Hepatocyte (in vitro differentiated cells): Measurements from ENCODE around the gene TENM4. TPM values are rescaled to one million over a fixed set of nuclear protein-coding genes. Genes with fewer than 3 reads are reported as not detected.

Experiments
- DNase-seq: peaks from one replicate; pipeline ENCODE4 v3.0.0-alpha.2; 2016; ENCODE audit warnings: low spot score
- H2AFZ ChIP-seq: fragments of 200-600 bp; sonication (generic); 2 replicates; pipeline ENCODE4 v1.6.0; 2016; ENCODE audit warnings: antibody characterized with exemption, mild to moderate bottlenecking
- H3K27ac ChIP-seq: fragments of 200-600 bp; sonication (generic); 2 replicates; pipeline ENCODE4 v1.5.1; 2016; ENCODE audit warnings: mild to moderate bottlenecking
- H3K27me3 ChIP-seq: fragments of 200-600 bp; sonication (generic); 2 replicates; pipeline ENCODE4 v1.6.1; 2016
- H3K36me3 ChIP-seq: fragments of 200-600 bp; sonication (generic); replicated peaks from 2 replicates; pipeline ENCODE4 v1.5.1; 2016; ENCODE audit warnings: low read depth; ENCODE audit not compliant: insufficient read depth
- H3K4me1 ChIP-seq: fragments of 200-600 bp; sonication (generic); 2 replicates; pipeline ENCODE4 v1.5.1; 2016; ENCODE audit warnings: mild to moderate bottlenecking, moderate library complexity; ENCODE audit not compliant: insufficient read depth
- H3K4me2 ChIP-seq: fragments of 200-600 bp; sonication (generic); 2 replicates; pipeline ENCODE4 v1.6.0; 2016
- H3K4me3 ChIP-seq: fragments of 200-600 bp; sonication (generic); 2 replicates; pipeline ENCODE4 v1.5.1; 2016; ENCODE audit warnings: mild to moderate bottlenecking
- H3K79me2 ChIP-seq: fragments of 200-600 bp; sonication (generic); 2 replicates; pipeline ENCODE4 v1.6.0; 2017; ENCODE audit warnings: mild to moderate bottlenecking
- H3K9me2 ChIP-seq: fragments of 200-600 bp; sonication (generic); replicated peaks from 2 replicates; pipeline ENCODE4 v1.6.0; 2017; ENCODE audit warnings: mild to moderate bottlenecking; ENCODE audit not compliant: insufficient read depth
- H3K9me3 ChIP-seq: fragments of 200-600 bp; sonication (generic); 2 replicates; pipeline ENCODE4 v1.5.1; 2016; ENCODE audit warnings: low read depth, mild to moderate bottlenecking
- H4K20me1 ChIP-seq: fragments of 200-600 bp; sonication (generic); 2 replicates; pipeline ENCODE4 v1.6.0; 2016; ENCODE audit warnings: mild to moderate bottlenecking; ENCODE audit not compliant: insufficient read depth, poor library complexity, severe bottlenecking
- EZH2 ChIP-seq: fragments of 200-600 bp; sonication (generic); IDR thresholded peaks from 2 replicates; pipeline ENCODE4 v1.6.1; 2016; ENCODE audit warnings: antibody characterized with exemption, mild to moderate bottlenecking, borderline replicate concordance
- EZH2phosphoT487 ChIP-seq: fragments of 200-600 bp; sonication (generic); IDR thresholded peaks from one replicate; pipeline ENCODE4 v1.6.1; 2018; ENCODE audit warnings: antibody characterized with exemption, mild to moderate bottlenecking, low read depth, moderate library complexity; ENCODE audit not compliant: unreplicated experiment, severe bottlenecking
- WGBS: methylation state at CpG from one replicate; pipeline ENCODE4 v1.1.6; 2016; ENCODE audit warnings: low lambda C conversion rate; ENCODE audit errors: missing lambda C conversion rate; 5-methylcytosine and 5-hydroxymethylcytosine counted together
- polyA plus RNA-seq: library from polyadenylated mRNA; unstranded; fragments of >200 nt; fragmentation: Nextera tagmentation; extraction: Ambion mirVana; gene quantifications from 2 replicates; pipeline ENCODE4 v1.2.1, GENCODE V29; 2016
- total RNA-seq: library from RNA; depleted of rRNA; stranded (reverse); fragments of >200 nt; gene quantifications from 2 replicates; pipeline ENCODE4 v1.2.3, GENCODE V29; 2014
- TF ChIP-seq, protein P1 (sequence below): fragments of 200-600 bp; sonication (generic); IDR thresholded peaks from 2 replicates; pipeline ENCODE4 v1.5.1; 2016; ENCODE audit warnings: antibody characterized with exemption, mild to moderate bottlenecking; ENCODE audit not compliant: poor library complexity

TENM4 gene
- total and polyA plus RNA-seq, 2 experiments from 2014 or later, result 18.4 to 18.7 TPM

DNA sequence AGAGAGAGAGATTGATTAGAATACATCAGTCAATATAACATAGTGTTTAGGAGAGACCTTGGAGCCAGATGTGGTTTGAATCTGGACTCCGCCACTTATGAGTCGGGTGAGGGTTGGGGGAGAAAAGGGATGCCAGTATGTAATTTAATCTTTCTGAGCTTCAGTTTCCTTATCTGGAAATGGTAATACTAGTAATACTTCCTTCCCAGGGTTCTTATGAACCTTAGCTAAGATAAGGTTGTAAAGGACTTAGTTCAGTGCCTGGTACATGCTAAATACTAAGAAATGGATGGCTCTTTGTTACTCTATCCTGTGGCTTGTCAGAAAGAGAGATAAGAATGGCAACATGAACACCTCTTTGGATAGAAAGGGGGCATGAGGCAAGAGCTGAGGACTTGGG lies 640.1 kb downstream of the TENM4 start:
- no peak overlapping the region for H2AFZ ChIP-seq
- TF ChIP-seq EZH2phosphoT487, result no peak
- TF ChIP-seq EZH2, result no peak
- TF ChIP-seq, protein P1, sequence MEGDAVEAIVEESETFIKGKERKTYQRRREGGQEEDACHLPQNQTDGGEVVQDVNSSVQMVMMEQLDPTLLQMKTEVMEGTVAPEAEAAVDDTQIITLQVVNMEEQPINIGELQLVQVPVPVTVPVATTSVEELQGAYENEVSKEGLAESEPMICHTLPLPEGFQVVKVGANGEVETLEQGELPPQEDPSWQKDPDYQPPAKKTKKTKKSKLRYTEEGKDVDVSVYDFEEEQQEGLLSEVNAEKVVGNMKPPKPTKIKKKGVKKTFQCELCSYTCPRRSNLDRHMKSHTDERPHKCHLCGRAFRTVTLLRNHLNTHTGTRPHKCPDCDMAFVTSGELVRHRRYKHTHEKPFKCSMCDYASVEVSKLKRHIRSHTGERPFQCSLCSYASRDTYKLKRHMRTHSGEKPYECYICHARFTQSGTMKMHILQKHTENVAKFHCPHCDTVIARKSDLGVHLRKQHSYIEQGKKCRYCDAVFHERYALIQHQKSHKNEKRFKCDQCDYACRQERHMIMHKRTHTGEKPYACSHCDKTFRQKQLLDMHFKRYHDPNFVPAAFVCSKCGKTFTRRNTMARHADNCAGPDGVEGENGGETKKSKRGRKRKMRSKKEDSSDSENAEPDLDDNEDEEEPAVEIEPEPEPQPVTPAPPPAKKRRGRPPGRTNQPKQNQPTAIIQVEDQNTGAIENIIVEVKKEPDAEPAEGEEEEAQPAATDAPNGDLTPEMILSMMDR, result no peak
- no peak for DNase-seq
- H3K4me2 ChIP-seq, result no peak overlapping the region
- H3K79me2 ChIP-seq, result no peaks in the 10 kb centered on the region
- H3K27ac ChIP-seq, result peak overlapping the region; percentile 81
- H3K9me3 ChIP-seq, result no peaks in the 10 kb centered on the region
- H4K20me1 ChIP-seq, result no peaks in the 10 kb centered on the region
- no peaks in the 10 kb centered on the region for H3K9me2 ChIP-seq
- H3K36me3 ChIP-seq, result no peaks in the 10 kb centered on the region
- 78% methylated on average over 2 of the region's 2 CpGs for WGBS
- H3K4me3 ChIP-seq, result no peak overlapping the region
- no peaks in the 10 kb centered on the region for H3K27me3 ChIP-seq
- peaks cover 36% of the 10 kb centered on the region for H3K4me1 ChIP-seq

DNA sequence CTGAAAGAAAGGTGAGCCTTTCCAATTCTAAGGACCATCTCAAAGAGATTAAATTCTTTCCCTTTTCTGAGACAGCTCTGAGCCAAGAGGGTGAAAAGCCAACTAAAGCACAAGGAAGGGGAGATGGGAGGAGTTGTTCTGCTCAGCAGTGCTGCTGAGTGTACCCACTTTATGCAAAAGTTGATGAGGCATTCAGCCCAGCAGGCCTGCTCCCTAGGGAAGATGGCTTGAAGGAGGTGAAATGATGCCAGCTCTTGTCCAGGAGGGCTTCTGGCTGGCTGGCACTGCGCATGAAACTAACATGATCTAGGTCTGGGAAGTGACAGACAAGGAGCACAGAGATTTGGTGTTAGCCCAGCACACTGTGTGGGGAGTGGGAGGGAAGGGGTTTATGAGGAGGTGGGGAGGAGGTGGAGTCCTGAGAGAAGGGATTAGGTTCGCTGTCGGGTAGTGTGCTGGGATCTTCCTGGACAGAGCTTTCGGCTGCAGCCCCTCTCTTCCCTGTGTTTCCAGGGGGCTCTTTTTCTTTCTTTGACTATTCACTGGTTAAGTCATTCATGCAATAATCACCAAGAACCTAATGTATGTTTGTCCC lies 640.6 kb downstream of the TENM4 start:
- Histone ChIP-seq H2AFZ (no peak overlapping the region), H3K4me1 (peaks cover 36% of the 10 kb centered on the region), H3K27me3 (no peaks in the 10 kb centered on the region), H3K36me3 (no peaks in the 10 kb centered on the region), H3K9me3 (no peaks in the 10 kb centered on the region), H4K20me1 (no peaks in the 10 kb centered on the region), H3K4me3 (no peak overlapping the region), H3K79me2 (no peaks in the 10 kb centered on the region), H3K27ac (peak overlapping the region; percentile 81), H3K9me2 (no peaks in the 10 kb centered on the region), H3K4me2 (no peak overlapping the region)
- TF ChIP-seq EZH2 (no peak), EZH2phosphoT487 (no peak)
- TF ChIP-seq, protein P1, result no peak
- 57% methylated on average over 4 of the region's 4 CpGs for WGBS
- DNase-seq, result no peak

DNA sequence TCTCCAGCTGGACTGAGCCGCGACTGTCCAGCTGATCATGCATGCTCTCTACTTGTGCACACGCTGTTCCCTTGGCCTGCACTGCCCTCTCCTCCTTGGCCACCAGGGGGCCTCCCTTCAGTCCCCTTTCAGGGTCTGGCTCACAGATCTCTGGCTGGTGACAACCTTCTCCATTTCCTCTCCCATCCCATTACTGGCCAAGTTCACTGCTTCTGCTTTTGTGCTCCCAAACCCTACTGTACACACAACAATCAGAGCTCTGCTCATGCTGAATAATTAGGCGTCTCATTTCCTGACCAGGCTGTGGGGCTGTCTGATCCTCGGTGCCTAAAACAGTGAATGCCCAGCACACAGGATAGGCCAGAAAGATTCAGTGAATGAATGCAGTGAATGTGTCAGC lies 642.2 kb downstream of the TENM4 start:
- TF ChIP-seq EZH2 (no peak), EZH2phosphoT487 (no peak)
- TF ChIP-seq, protein P1, result peak; percentile 72
- Histone ChIP-seq H3K27ac (peak overlapping the region; percentile 52), H3K4me3 (no peak overlapping the region), H3K9me3 (no peaks in the 10 kb centered on the region), H3K36me3 (no peaks in the 10 kb centered on the region), H3K4me2 (no peak overlapping the region), H2AFZ (no peak overlapping the region), H4K20me1 (no peaks in the 10 kb centered on the region), H3K4me1 (peaks cover 36% of the 10 kb centered on the region), H3K79me2 (no peaks in the 10 kb centered on the region), H3K9me2 (no peaks in the 10 kb centered on the region), H3K27me3 (no peaks in the 10 kb centered on the region)
- WGBS, result 58% methylated on average over 4 of the region's 5 CpGs
- DNase-seq, result peak; percentile 80
